ENCODE results near the gene ZDHHC9. TPM values are rescaled to one million over a fixed set of nuclear protein-coding genes. Genes with fewer than 3 reads are reported as not detected.

The ZDHHC9 gene
- polyA plus RNA-seq, 1 of the 3 experiments (the other 2 are of a cell fraction): 8.1 TPM

DNA sequence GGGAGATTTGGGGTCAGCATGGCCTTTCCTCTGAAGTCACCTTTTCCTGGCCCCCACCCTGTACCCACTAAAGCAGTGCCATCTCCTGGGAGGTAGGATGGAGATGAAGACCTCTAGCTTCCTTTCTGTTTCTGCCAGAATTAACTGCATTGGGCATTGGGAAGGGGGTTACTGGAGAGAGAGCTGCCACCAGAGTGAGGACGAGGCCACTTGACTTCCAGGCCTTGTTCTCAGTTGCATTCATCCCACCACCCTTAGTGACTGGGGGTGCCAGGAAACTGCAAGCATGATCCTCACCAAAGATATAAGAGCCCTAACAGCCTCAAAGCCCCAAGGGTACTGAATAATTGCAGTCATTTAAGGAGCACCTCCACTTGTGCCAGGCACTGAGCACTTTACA lies 48.1 kb downstream of the ZDHHC9 start:
- H3F3A ChIP-seq (replicated peaks; ENCODE audit: insufficient read depth): no peaks in the 10 kb centered on the region
- TF ChIP-seq RXRA (IDR thresholded peaks at IDR 0.05; ENCODE audit: borderline replicate concordance, low read depth) (no peak), MXI1 (IDR thresholded peaks at IDR 0.05; ENCODE audit: low read depth, low read length) (no peak), EZH2phosphoT487 (IDR thresholded peaks at IDR 0.05; ENCODE audit: borderline replicate concordance, low read depth) (no peak), TCF12 (IDR thresholded peaks at IDR 0.05) (no peak), JUND (IDR thresholded peaks at IDR 0.05) (no peak), FOSL2 (IDR thresholded peaks at IDR 0.05; ENCODE audit: borderline replicate concordance, low read depth) (no peak), GABPA (IDR thresholded peaks at IDR 0.05; ENCODE audit: low read depth) (no peak), SMC3 (IDR thresholded peaks at IDR 0.05; ENCODE audit: low read depth, low read length) (no peak), GATA2 (CRISPR knock-in tag; IDR thresholded peaks at IDR 0.05) (no peak), IRF3 (IDR thresholded peaks at IDR 0.05; ENCODE audit: low read depth, low read length) (no peak), MAX (IDR thresholded peaks at IDR 0.05; ENCODE audit: low read depth) (no peak), YY1 (IDR thresholded peaks at IDR 0.05; ENCODE audit: low read depth) (no peak), FOXJ3 (CRISPR knock-in tag; IDR thresholded peaks at IDR 0.05) (no peak), TEAD4 (IDR thresholded peaks at IDR 0.05; ENCODE audit: borderline replicate concordance, insufficient read depth) (no peak), CHD2 (IDR thresholded peaks at IDR 0.05; ENCODE audit: low read length, partially characterized antibody) (no peak), RAD21 (IDR thresholded peaks at IDR 0.05; ENCODE audit: low read length) (no peak), FOXM1 (IDR thresholded peaks at IDR 0.05; ENCODE audit: low read depth) (no peak), TAF1 (IDR thresholded peaks at IDR 0.05; ENCODE audit: borderline replicate concordance, low read depth, low read length) (no peak), MEF2A (IDR thresholded peaks at IDR 0.05; ENCODE audit: borderline replicate concordance, low read depth) (no peak), CTCF (IDR thresholded peaks at IDR 0.05) (no peak)
- H3K4me2 ChIP-seq: no peak overlapping the region
- no peak overlapping the region for H2AFZ ChIP-seq (ENCODE audit: low read depth)
- H3K27ac ChIP-seq (ENCODE audit: low read depth in 2 of 2, low read length in 1 of 2): no peak overlapping the region
- no peak overlapping the region for H3K9ac ChIP-seq
- no peak overlapping the region for H3K4me3 ChIP-seq (ENCODE audit: low read depth in 2 of 2, low read length in 1 of 2)
- WGBS (ENCODE audit: low lambda C conversion rate): 29% methylated on average over 1 of the region's 1 CpG
- no peak for DNase-seq
- ChIA-PET CTCF (interaction anchor here (1.4 kb wide), 1 partner anchor 190 kb away, joined by 3 read pairs; no protein-coding TSS in a partner anchor), POLR2A (no interaction called here)
- H3K27me3 ChIP-seq (ENCODE audit: insufficient read depth): no peaks in the 10 kb centered on the region
- H3K36me3 ChIP-seq (replicated peaks in 1 of 2; ENCODE audit: control insufficient read depth in 1 of 2, insufficient read depth in 2 of 2, low read length in 1 of 2): peaks cover 0 to 4% of the 10 kb centered on the region in 2 experiments
- H4K20me1 ChIP-seq (ENCODE audit: insufficient read depth): no peaks in the 10 kb centered on the region
- H3K4me1 ChIP-seq (ENCODE audit: control insufficient read depth in 1 of 2, insufficient read depth in 2 of 2, low read depth in 1 of 2, low read length in 1 of 2): no peaks in the 10 kb centered on the region
- no peaks in the 10 kb centered on the region for H3K9me3 ChIP-seq
- H3K79me2 ChIP-seq (ENCODE audit: insufficient read depth): no peaks in the 10 kb centered on the region
- H3K9me2 ChIP-seq: no peaks in the 10 kb centered on the region
